ENCODE data around the gene NXNL2. TPM values are rescaled to one million over a fixed set of nuclear protein-coding genes. Genes with fewer than 3 reads are reported as not detected.

NXNL2 gene
- total RNA-seq, 1 experiment from 2014 or later, result 0.86 TPM

DNA sequence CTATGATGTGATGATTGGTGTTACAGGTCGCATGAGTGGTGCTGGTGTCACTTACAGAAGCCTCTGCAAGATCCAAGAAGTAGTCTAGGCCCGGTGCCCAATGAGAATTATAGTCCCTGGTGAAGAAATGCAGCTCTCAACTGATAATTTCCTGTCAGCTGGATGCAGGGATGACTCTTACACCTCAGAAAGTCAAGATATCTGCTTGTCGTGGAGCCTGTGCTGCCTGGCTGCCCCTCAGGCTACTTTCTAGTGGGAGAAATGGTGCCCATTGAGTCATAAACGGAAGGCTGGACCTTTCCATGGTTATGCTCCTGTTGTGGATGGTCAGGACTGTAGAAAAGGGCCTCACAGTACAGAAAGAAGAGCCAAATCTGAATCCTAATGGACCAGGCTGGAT is 46.8 kb upstream of the NXNL2 start (continued):
- TF ChIP-seq, protein P1, sequence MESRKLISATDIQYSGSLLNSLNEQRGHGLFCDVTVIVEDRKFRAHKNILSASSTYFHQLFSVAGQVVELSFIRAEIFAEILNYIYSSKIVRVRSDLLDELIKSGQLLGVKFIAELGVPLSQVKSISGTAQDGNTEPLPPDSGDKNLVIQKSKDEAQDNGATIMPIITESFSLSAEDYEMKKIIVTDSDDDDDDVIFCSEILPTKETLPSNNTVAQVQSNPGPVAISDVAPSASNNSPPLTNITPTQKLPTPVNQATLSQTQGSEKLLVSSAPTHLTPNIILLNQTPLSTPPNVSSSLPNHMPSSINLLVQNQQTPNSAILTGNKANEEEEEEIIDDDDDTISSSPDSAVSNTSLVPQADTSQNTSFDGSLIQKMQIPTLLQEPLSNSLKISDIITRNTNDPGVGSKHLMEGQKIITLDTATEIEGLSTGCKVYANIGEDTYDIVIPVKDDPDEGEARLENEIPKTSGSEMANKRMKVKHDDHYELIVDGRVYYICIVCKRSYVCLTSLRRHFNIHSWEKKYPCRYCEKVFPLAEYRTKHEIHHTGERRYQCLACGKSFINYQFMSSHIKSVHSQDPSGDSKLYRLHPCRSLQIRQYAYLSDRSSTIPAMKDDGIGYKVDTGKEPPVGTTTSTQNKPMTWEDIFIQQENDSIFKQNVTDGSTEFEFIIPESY (IDR thresholded peaks at IDR 0.05; ENCODE audit: extremely low read depth, insufficient replicate concordance, low read length), result no peak
- no peak for TF ChIP-seq SRF (IDR thresholded peaks at IDR 0.05; ENCODE audit: low read depth)

GRCh38 chr9:88494983-88495721 is 39.8 kb upstream of the NXNL2 start:
- Histone ChIP-seq H3K9me2 (ENCODE audit: insufficient read depth) (no peaks in the 10 kb centered on the region), H2AFZ (ENCODE audit: low read depth, low read length, poor library complexity, severe bottlenecking) (no peak overlapping the region), H3K27ac (ENCODE audit: low read depth, low read length) (no peak overlapping the region), H3K4me3 (replicated peaks in 1 of 2; ENCODE audit: low read depth in 1 of 2, low read length in 2 of 2) (no peak overlapping the region), H4K20me1 (ENCODE audit: insufficient read depth) (no peaks in the 10 kb centered on the region), H3K36me3 (ENCODE audit: control insufficient read depth in 1 of 2, insufficient read depth in 2 of 2, low read length in 2 of 2) (no peaks in the 10 kb centered on the region), H3K4me2 (ENCODE audit: low read length) (no peak overlapping the region), H3K27me3 (ENCODE audit: insufficient read depth, low read length) (no peaks in the 10 kb centered on the region), H3K4me1 (ENCODE audit: control insufficient read depth in 1 of 2, insufficient read depth in 2 of 2, low read length in 2 of 2) (no peaks in the 10 kb centered on the region), H3K9me3 (ENCODE audit: control insufficient read depth in 1 of 2, insufficient read depth in 1 of 2, low read depth in 1 of 2, low read length in 2 of 2) (no peaks in the 10 kb centered on the region), H3K9ac (ENCODE audit: low read length) (no peak overlapping the region), H3K79me2 (ENCODE audit: insufficient read depth, low read length) (no peaks in the 10 kb centered on the region)
- ChIA-PET POLR2A (no interaction called here), CTCF (no interaction called here), RAD21 (ENCODE audit: low non-redundant PET in 1 of 2, low total read pairs in 2 of 2, uncharacterized antibody in 2 of 2, unreplicated experiment in 2 of 2) (interaction anchor here in 1 of 2 experiments (0.5 kb wide), 1 partner anchor 18 kb away, joined by 6 read pairs; no protein-coding TSS in a partner anchor)
- ATAC-seq (no peak), DNase-seq (ENCODE audit: low read depth, low spot score) (no peak)
- no TSS peak for BruUV-seq (replicated peaks)
- intact Hi-C loops (cut with micrococcal nuclease), result loop anchor here (10.0 kb wide), 1 partner anchor 80 kb away; no protein-coding TSS in a partner anchor
- TF ChIP-seq SRF (IDR thresholded peaks at IDR 0.05; ENCODE audit: low read depth), result no peak
- TF ChIP-seq, protein P2, sequence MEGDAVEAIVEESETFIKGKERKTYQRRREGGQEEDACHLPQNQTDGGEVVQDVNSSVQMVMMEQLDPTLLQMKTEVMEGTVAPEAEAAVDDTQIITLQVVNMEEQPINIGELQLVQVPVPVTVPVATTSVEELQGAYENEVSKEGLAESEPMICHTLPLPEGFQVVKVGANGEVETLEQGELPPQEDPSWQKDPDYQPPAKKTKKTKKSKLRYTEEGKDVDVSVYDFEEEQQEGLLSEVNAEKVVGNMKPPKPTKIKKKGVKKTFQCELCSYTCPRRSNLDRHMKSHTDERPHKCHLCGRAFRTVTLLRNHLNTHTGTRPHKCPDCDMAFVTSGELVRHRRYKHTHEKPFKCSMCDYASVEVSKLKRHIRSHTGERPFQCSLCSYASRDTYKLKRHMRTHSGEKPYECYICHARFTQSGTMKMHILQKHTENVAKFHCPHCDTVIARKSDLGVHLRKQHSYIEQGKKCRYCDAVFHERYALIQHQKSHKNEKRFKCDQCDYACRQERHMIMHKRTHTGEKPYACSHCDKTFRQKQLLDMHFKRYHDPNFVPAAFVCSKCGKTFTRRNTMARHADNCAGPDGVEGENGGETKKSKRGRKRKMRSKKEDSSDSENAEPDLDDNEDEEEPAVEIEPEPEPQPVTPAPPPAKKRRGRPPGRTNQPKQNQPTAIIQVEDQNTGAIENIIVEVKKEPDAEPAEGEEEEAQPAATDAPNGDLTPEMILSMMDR (IDR thresholded peaks at IDR 0.05 in 2 of 3, conservative IDR thresholded peaks at IDR 0.05 in 1 of 3; ENCODE audit: borderline replicate concordance in 1 of 3, insufficient read depth in 1 of 3, low read depth in 2 of 3, low read length in 2 of 3), result no peak
- TF ChIP-seq EGR1 (IDR thresholded peaks at IDR 0.05; ENCODE audit: low read depth), result no peak
- no peak for TF ChIP-seq FOSL1 (IDR thresholded peaks at IDR 0.05; ENCODE audit: low read depth)
- no peak for TF ChIP-seq TCF7L2 (IDR thresholded peaks at IDR 0.05; ENCODE audit: borderline replicate concordance, extremely low read depth, insufficient read depth, insufficient read length)
- no peak for TF ChIP-seq ZFX (IDR thresholded peaks at IDR 0.05)
- no peak for TF ChIP-seq CBX3 (IDR thresholded peaks at IDR 0.05; ENCODE audit: low read depth)
- no peak for TF ChIP-seq POLR2A (IDR thresholded peaks at IDR 0.05; ENCODE audit: borderline replicate concordance, extremely low read depth, insufficient read depth, insufficient read length)
- no peak for TF ChIP-seq ATF3 (IDR thresholded peaks at IDR 0.05)
- no peak for TF ChIP-seq SP1 (IDR thresholded peaks at IDR 0.05; ENCODE audit: low read depth)
- TF ChIP-seq ZNF274 (IDR thresholded peaks at IDR 0.05; ENCODE audit: low read depth, low read length), result no peak
- TF ChIP-seq, protein P1 (IDR thresholded peaks at IDR 0.05; ENCODE audit: extremely low read depth, insufficient replicate concordance, low read length), result no peak
- no peak for TF ChIP-seq EZH2phosphoT487 (IDR thresholded peaks at IDR 0.05; ENCODE audit: borderline replicate concordance)
- no peak for TF ChIP-seq ELF1 (IDR thresholded peaks at IDR 0.05; ENCODE audit: borderline replicate concordance, low read depth)
- TF ChIP-seq JUND (IDR thresholded peaks at IDR 0.05), result no peak

Measured in HCT116 (cell line).